Suppressor macrophage treated with lipopolysaccharide for 4 hours (primary cell): ENCODE data around the gene AP3D1.

Experiments
- DNase-seq: peaks from one replicate; pipeline ENCODE4 v3.0.0-alpha.2; 2020

AP3D1 gene

GRCh38 chr19:2126879-2127518 is 24.4 kb downstream of the AP3D1 start:
- no peak for DNase-seq

- DNase-seq = no peak
Observed at GRCh38 chr19:2123682-2124387, 27.5 kb downstream of the AP3D1 start.

- no peak for DNase-seq
Observed at GRCh38 chr19:2122982-2123381, 28.4 kb downstream of the AP3D1 start.

GRCh38 chr19:2122251-2122650 is 29.1 kb downstream of the AP3D1 start:
- DNase-seq = no peak

GRCh38 chr19:2121416-2122051 is 29.8 kb downstream of the AP3D1 start:
- no peak for DNase-seq

- no peak for DNase-seq
Observed at GRCh38 chr19:2120821-2121220, 30.5 kb downstream of the AP3D1 start.

- no peak for DNase-seq
Observed at GRCh38 chr19:2119921-2120785, 31.2 kb downstream of the AP3D1 start.

GRCh38 chr19:2118438-2118837 is 32.9 kb downstream of the AP3D1 start:
- no peak for DNase-seq

GRCh38 chr19:2117215-2117960 is 34.0 kb downstream of the AP3D1 start:
- no peak for DNase-seq

GRCh38 chr19:2116507-2116906 is 34.9 kb downstream of the AP3D1 start:
- no peak for DNase-seq

GRCh38 chr19:2115911-2116426 is 35.4 kb downstream of the AP3D1 start:
- no peak for DNase-seq

- no peak for DNase-seq
Observed at GRCh38 chr19:2115324-2115723, 36.0 kb downstream of the AP3D1 start.

- no peak for DNase-seq
Observed at GRCh38 chr19:2114821-2115220, 36.5 kb downstream of the AP3D1 start.

GRCh38 chr19:2114218-2114617 is 37.1 kb downstream of the AP3D1 start:
- no peak for DNase-seq

GRCh38 chr19:2113439-2114211 is 37.7 kb downstream of the AP3D1 start:
- no peak for DNase-seq

- no peak for DNase-seq
Observed at GRCh38 chr19:2112516-2113320, 38.6 kb downstream of the AP3D1 start.

GRCh38 chr19:2111886-2112285 is 39.5 kb downstream of the AP3D1 start:
- no peak for DNase-seq

- no peak for DNase-seq
Observed at GRCh38 chr19:2111425-2111824, 39.9 kb downstream of the AP3D1 start.

GRCh38 chr19:2110822-2111221 is 40.5 kb downstream of the AP3D1 start:
- no peak for DNase-seq

- DNase-seq = no peak
Observed at GRCh38 chr19:2109046-2109864, 42.1 kb downstream of the AP3D1 start.
